Choroid plexus epithelial cell (primary cell): Measurements from ENCODE around the gene WDFY2.

Experiments used
- DNase-seq: peaks from one replicate; pipeline ENCODE4 v3.0.0-alpha.2; 2010; ENCODE audit warnings: low read depth
- H3K4me3 ChIP-seq: 2 replicates; pipeline ENCODE4 v1.5.1; 2011; ENCODE audit warnings: low read depth, mild to moderate bottlenecking, control low read depth, low read length, moderate library complexity
- CTCF ChIP-seq: conservative IDR thresholded peaks from 2 replicates; pipeline ENCODE4 v1.5.1; 2011; ENCODE audit warnings: low read depth, mild to moderate bottlenecking, control low read depth, inconsistent platforms, low read length, moderate library complexity

The WDFY2 gene

GRCh38 chr13:51816604-51817249, 232.5 kb downstream of the WDFY2 start:
- DNase-seq: no peak
- no peak for TF ChIP-seq CTCF
- no peak overlapping the region for H3K4me3 ChIP-seq
